HG03097 (cell line): ENCODE data around the gene MINPP1.

Experiments used
- ATAC-seq: cut with Tn5 transposase; IDR thresholded peaks from one replicate; pipeline ENCODE4 v1.9.1; 2021; ENCODE audit not compliant: unreplicated experiment, low FRiP score

The MINPP1 gene

DNA sequence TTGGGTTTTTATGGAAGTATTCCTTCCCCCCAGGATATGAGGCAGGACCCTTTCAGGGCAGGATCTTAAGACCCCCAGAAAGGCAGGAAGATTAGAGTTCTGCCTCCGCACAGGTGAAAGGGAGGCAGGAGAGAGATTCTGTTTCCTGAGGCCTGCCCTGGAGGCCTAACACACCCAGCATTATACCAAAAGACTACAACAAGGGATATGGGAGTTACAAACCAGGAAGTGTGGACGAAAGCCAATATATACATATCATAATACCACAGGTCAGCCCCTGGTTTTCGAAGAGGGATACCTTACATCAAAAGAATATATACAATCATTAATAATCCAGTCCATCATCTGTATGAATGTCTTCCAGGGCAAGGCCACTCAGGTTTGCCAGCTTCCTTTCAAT, 14.2 kb downstream of the MINPP1 start:
- no peak for ATAC-seq

- no peak for ATAC-seq
Observed at GRCh38 chr10:87519582-87519981, 14.9 kb downstream of the MINPP1 start.

DNA sequence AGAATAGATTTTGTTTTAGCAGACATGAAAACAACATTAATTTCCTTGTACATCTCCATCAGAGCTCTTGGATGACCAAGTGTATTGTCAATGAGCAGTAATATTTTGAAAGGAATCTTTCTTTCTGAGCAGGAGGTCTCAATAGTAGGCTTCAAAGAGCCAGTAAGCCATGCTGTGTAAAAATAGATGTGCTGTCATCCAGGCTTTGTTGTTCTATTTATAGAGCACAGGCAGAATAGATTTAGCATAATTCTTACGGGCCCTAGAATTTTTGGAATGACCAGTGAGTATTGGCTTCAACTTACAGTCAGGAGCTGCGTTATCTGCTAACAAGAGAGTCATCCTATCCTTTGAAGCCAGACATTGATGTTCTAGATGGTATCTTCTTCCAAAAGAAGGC, 19.0 kb downstream of the MINPP1 start:
- no peak for ATAC-seq

DNA sequence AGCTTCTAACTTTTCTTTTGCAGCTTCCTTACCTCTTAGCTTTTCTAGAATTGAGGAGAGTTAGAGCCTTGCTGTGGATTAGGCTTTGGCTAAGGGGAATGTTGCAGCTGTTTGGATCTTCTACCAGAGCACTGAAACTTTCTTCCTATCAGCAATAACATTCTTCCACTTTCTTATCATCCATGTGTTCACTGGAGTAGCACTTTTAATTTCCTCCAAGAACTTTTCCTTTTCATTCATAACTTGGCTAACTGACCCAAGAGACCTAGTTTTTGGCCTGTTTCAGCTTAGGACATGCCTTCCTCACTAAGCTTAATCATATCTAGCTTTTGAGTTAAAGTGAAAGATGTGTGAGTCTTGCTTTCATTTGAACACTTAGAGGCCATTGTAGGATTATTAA, 19.6 kb downstream of the MINPP1 start:
- no peak for ATAC-seq

GRCh38 chr10:87531908-87532622, 27.4 kb downstream of the MINPP1 start:
- ATAC-seq, result no peak

DNA sequence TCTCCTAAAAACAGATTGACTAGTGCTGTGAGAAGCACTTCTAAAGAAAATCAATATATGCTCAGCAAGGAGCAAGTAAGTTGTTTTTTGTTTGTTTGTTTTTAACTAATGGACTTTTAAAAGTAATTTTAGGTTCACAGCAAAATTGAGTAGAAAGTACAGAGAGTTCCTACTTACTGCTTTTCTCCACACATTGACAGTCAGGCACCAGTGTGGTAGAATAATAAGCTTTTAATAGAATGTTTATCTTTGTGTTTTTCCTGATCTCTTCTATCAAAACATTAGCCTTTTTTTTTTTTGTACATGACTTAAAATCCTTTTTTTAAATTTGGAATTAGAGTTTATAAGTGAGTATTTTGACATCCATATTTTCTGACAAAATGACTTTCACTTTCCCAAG, 28.0 kb downstream of the MINPP1 start:
- no peak for ATAC-seq

DNA sequence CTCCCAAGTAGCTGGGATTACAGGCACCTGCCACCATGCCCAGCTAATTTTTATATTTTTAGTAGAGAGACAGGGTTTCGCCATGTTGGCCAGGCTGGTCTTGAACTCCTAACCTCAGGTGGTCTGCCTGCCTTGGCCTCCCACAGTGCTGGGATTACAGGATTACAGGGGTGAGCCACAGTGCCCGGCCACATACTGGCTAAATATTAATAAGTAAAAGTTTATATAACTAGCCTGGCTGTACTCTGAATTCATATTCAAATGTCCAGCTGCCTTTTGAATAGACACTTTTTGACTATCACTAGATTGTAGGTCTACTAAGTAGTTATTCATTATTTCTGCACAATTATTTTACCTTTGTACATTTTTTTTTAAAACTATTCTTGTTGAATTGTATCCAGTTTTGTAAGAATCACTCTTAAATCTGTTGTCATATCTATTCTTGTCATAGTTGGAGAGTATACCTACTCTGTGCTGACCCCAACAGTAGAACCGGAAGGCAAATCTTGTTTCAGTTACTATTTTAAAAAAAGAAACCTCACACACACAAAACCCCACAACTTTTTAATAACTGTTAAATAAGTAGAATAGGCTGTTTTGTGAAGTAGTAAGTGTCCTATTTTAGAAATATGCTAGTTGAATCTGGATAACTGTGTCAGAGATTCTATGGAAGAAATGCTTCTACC, 29.6 kb downstream of the MINPP1 start:
- ATAC-seq, result no peak

GRCh38 chr10:87538092-87539015, 33.7 kb downstream of the MINPP1 start:
- no peak for ATAC-seq

GRCh38 chr10:87541114-87541513, 36.4 kb downstream of the MINPP1 start:
- ATAC-seq, result no peak

- no peak for ATAC-seq
Observed at GRCh38 chr10:87544721-87545120, 40.0 kb downstream of the MINPP1 start.

DNA sequence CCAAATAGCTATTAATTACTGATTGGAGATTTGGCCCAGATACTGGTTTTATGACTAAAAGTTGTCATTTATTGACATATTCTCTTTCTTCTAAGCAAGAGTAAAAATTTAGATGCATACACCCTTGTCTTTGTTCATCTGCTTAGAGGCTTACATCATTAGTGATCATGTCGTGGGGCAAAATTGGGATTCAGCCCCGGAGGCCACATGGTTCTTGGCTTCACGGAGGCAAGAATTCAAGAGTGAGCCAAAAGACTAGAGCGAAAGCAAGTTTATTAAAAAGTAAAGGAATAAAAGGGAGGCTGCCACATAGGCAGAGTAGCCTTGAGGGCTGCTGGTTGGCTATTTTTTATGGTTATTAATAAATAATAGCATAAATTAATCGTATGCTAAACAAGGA, 41.1 kb downstream of the MINPP1 start:
- no peak for ATAC-seq

DNA sequence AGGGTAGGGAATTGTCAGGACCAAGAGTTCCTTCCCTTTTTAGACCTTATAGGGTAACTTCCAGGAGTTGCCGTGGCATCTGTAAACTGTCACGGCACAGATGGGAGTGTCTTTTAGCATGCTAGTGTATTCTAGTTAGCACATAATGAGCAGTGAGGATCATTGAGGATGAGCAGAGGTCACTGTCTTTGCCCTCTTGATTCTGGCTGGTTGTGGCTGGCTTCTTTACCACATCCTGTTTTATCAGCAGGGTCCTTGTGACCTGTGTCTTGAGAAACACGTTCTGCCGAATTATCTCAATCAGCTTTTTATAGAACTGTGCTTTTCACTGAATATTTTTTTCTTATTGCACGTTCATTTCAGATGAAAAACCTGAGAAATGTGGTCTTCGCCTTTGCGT, 41.5 kb downstream of the MINPP1 start:
- no peak for ATAC-seq

- no peak for ATAC-seq
Observed at GRCh38 chr10:87546971-87547413, 42.3 kb downstream of the MINPP1 start.

DNA sequence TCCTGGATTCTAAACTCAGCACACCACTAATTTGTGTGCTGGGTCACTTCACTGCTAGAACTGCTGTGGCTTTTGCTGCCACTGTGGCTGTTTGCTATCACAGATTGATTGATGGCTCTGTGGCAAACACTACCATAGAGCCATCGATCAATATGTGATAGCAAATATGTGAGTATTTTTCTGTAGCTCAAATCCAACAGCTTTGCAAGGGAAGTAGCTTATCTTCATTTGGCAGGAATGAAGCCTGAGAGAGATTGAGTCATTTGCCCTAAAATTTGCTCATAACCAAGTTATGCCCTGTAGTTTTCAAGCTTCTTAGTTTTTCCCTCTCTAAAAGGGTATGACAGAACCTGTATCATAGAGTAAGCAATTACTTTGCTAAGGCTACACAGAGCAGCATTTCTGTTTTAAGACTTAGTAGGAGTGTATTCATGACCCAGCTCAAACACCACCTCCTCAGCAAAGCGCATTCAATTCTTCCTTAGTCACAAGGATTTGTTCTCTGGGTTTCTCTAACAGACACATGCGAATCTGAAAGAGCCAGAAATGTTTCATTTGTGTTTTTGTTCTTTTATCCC, 43.1 kb downstream of the MINPP1 start:
- no peak for ATAC-seq

GRCh38 chr10:87550741-87551140, 46.0 kb downstream of the MINPP1 start:
- no peak for ATAC-seq

- ATAC-seq, result no peak
Observed at GRCh38 chr10:87551326-87551725, 46.6 kb downstream of the MINPP1 start.

DNA sequence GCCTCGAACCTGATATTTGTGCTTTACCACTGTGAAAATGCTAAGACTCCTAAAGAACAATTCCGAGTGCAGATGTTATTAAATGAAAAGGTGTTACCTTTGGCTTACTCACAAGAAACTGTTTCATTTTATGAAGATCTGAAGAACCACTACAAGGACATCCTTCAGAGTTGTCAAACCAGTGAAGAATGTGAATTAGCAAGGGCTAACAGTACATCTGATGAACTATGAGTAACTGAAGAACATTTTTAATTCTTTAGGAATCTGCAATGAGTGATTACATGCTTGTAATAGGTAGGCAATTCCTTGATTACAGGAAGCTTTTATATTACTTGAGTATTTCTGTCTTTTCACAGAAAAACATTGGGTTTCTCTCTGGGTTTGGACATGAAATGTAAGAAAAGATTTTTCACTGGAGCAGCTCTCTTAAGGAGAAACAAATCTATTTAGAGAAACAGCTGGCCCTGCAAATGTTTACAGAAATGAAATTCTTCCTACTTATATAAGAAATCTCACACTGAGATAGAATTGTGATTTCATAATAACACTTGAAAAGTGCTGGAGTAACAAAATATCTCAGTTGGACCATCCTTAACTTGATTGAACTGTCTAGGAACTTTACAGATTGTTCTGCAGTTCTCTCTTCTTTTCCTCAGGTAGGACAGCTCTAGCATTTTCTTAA, 47.7 kb downstream of the MINPP1 start:
- ATAC-seq, result no peak

DNA sequence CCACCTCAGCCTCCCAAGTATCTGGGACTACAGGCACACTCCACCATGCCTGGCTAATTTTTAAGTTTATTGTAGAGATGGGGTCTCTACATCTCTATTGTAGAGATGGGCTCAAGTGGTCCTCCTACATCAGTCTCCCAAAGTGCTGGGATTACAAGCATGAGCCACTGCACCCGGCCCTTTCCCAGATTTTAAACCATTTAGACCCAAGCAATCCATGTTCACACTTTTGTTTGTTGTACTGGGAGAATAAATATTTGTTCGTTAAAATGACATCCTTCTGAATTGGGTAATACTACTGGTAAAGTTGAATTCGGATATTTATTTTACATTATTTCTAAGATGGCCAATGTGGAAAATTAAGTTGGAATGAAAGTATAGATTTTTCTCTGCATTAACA, 52.7 kb downstream of the MINPP1 start:
- no peak for ATAC-seq

DNA sequence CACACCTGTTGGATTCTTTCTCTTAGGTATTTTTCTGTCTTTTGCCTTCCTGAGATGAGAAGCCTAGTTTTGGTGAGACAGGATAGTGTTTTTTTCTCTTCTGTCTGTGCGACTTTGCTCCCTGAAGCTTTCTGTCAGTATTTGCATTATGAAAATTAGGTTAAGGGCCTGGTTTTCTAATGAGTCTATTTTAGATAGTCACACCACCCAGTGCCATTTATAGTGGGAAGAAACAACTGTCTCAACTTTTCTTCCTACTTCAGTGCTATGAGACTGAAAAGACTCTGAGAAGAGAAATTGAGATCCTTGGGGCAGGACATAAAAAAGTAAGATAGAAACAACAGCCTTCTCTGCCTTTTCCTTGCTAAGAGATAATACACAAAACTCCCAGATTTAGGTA, 53.6 kb downstream of the MINPP1 start:
- no peak for ATAC-seq

DNA sequence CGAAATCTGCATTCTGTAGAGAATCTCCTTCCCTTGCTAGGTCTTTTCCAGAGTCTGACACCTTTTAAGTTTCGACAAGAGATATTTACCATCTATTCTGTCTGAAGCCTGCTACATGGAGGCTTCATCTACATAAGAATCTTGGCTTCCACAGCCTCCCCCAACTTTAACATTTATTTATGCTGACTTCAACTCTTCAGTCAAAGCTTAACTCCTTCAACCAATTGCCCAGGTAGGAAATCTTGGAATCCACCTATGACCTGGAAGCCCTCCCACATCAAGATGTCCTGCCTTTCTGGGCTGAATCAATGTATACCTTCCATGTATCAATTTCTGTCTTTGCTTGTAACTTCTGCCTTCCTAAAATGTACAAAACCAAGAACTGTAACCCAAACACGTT, 54.7 kb downstream of the MINPP1 start:
- ATAC-seq, result no peak
